Measurements from ENCODE around the gene POLR3G.

POLR3G gene

DNA sequence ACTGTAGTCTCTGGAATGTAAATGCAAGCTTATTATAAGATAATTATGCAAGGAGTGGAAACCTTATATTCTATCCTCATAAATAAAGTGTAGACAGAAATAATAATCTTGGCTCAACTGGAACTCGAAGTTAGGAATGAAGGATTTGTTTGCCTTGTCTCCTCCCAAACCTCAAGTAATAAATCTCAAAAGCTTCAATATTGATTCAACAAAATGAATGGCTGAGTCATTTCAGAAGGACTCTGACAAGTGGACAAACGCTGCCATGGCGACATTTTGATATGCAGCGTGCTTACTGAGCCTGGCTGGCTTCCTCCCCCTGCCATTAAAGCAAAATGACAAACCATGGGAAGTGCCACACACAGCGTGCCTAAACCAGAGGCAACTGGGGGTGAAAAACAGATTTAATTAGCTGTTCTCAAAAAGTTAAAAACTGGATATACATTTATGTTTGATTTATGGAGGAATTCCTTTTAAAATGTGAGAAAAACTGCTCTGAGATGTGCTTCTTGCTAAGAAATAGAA lies 73.5 kb downstream of the POLR3G start (continued):
- TF ChIP-seq, protein P1, sequence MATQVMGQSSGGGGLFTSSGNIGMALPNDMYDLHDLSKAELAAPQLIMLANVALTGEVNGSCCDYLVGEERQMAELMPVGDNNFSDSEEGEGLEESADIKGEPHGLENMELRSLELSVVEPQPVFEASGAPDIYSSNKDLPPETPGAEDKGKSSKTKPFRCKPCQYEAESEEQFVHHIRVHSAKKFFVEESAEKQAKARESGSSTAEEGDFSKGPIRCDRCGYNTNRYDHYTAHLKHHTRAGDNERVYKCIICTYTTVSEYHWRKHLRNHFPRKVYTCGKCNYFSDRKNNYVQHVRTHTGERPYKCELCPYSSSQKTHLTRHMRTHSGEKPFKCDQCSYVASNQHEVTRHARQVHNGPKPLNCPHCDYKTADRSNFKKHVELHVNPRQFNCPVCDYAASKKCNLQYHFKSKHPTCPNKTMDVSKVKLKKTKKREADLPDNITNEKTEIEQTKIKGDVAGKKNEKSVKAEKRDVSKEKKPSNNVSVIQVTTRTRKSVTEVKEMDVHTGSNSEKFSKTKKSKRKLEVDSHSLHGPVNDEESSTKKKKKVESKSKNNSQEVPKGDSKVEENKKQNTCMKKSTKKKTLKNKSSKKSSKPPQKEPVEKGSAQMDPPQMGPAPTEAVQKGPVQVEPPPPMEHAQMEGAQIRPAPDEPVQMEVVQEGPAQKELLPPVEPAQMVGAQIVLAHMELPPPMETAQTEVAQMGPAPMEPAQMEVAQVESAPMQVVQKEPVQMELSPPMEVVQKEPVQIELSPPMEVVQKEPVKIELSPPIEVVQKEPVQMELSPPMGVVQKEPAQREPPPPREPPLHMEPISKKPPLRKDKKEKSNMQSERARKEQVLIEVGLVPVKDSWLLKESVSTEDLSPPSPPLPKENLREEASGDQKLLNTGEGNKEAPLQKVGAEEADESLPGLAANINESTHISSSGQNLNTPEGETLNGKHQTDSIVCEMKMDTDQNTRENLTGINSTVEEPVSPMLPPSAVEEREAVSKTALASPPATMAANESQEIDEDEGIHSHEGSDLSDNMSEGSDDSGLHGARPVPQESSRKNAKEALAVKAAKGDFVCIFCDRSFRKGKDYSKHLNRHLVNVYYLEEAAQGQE (tag by site-specific recombination; IDR thresholded peaks at IDR 0.05), result no peak
- TF ChIP-seq ZNF366 (tag by site-specific recombination; conservative IDR thresholded peaks at IDR 0.05) (peak; percentile 88), ZNF221 (tag by site-specific recombination; IDR thresholded peaks at IDR 0.05; ENCODE audit: borderline replicate concordance) (no peak), ZNF48 (tag by site-specific recombination; IDR thresholded peaks at IDR 0.05) (no peak), ZNF19 (tag by site-specific recombination; IDR thresholded peaks at IDR 0.05; ENCODE audit: low read depth) (no peak), ZNF292 (tag by site-specific recombination; IDR thresholded peaks at IDR 0.05; ENCODE audit: borderline replicate concordance, low read depth) (no peak), ZNF558 (tag by site-specific recombination; IDR thresholded peaks at IDR 0.05) (peak; percentile 69; the same call in 1 of the 2 replicates), ZNF37A (tag by site-specific recombination; IDR thresholded peaks at IDR 0.05) (no peak), ZNF623 (tag by site-specific recombination; IDR thresholded peaks at IDR 0.05) (no peak), KLF10 (tag by site-specific recombination; IDR thresholded peaks at IDR 0.05) (peak; percentile 89), GLI2 (tag by site-specific recombination; IDR thresholded peaks at IDR 0.05; ENCODE audit: borderline replicate concordance, low read depth) (peak; percentile 93), ZNF239 (tag by site-specific recombination; IDR thresholded peaks at IDR 0.05) (no peak), ZNF24 (tag by site-specific recombination; IDR thresholded peaks at IDR 0.05) (peak; percentile 98), ZNF514 (tag by site-specific recombination; IDR thresholded peaks at IDR 0.05) (no peak), ZNF335 (tag by site-specific recombination; conservative IDR thresholded peaks at IDR 0.05) (peak; percentile 47), REPIN1 (tag by site-specific recombination; IDR thresholded peaks at IDR 0.05; ENCODE audit: low read depth) (no peak; the same call in 1 of the 2 replicates), ZNF677 (tag by site-specific recombination; IDR thresholded peaks at IDR 0.05) (no peak), ZNF391 (tag by site-specific recombination; IDR thresholded peaks at IDR 0.05; ENCODE audit: borderline replicate concordance, low read depth) (peak; percentile 88; the same call in 1 of the 2 replicates), KLF1 (tag by site-specific recombination; IDR thresholded peaks at IDR 0.05) (peak; percentile 79), ZNF155 (tag by site-specific recombination; IDR thresholded peaks at IDR 0.05) (no peak), MYNN (tag by site-specific recombination; IDR thresholded peaks at IDR 0.05; ENCODE audit: borderline replicate concordance) (no peak)
- TF ChIP-seq, protein P2, sequence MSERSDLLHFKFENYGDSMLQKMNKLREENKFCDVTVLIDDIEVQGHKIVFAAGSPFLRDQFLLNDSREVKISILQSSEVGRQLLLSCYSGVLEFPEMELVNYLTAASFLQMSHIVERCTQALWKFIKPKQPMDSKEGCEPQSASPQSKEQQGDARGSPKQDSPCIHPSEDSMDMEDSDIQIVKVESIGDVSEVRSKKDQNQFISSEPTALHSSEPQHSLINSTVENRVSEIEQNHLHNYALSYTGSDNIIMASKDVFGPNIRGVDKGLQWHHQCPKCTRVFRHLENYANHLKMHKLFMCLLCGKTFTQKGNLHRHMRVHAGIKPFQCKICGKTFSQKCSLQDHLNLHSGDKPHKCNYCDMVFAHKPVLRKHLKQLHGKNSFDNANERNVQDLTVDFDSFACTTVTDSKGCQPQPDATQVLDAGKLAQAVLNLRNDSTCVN (tag by site-specific recombination; optimal IDR thresholded peaks at IDR 0.05), result no peak
- TF ChIP-seq, protein P3, sequence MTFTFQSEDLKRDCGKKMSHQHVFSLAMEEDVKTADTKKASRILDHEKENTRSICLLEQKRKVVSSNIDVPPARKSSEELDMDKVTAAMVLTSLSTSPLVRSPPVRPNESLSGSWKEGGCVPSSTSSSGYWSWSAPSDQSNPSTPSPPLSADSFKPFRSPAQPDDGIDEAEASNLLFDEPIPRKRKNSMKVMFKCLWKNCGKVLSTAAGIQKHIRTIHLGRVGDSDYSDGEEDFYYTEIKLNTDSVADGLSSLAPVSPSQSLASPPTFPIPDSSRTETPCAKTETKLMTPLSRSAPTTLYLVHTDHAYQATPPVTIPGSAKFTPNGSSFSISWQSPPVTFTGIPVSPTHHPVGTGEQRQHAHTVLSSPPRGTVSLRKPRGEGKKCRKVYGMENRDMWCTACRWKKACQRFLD (tag by site-specific recombination; IDR thresholded peaks at IDR 0.05), result no peak
- TF ChIP-seq, protein P4, sequence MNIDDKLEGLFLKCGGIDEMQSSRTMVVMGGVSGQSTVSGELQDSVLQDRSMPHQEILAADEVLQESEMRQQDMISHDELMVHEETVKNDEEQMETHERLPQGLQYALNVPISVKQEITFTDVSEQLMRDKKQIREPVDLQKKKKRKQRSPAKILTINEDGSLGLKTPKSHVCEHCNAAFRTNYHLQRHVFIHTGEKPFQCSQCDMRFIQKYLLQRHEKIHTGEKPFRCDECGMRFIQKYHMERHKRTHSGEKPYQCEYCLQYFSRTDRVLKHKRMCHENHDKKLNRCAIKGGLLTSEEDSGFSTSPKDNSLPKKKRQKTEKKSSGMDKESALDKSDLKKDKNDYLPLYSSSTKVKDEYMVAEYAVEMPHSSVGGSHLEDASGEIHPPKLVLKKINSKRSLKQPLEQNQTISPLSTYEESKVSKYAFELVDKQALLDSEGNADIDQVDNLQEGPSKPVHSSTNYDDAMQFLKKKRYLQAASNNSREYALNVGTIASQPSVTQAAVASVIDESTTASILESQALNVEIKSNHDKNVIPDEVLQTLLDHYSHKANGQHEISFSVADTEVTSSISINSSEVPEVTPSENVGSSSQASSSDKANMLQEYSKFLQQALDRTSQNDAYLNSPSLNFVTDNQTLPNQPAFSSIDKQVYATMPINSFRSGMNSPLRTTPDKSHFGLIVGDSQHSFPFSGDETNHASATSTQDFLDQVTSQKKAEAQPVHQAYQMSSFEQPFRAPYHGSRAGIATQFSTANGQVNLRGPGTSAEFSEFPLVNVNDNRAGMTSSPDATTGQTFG (tag by site-specific recombination; IDR thresholded peaks at IDR 0.05; ENCODE audit: borderline replicate concordance), result no peak
- TF ChIP-seq, protein P5, sequence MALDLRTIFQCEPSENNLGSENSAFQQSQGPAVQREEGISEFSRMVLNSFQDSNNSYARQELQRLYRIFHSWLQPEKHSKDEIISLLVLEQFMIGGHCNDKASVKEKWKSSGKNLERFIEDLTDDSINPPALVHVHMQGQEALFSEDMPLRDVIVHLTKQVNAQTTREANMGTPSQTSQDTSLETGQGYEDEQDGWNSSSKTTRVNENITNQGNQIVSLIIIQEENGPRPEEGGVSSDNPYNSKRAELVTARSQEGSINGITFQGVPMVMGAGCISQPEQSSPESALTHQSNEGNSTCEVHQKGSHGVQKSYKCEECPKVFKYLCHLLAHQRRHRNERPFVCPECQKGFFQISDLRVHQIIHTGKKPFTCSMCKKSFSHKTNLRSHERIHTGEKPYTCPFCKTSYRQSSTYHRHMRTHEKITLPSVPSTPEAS (tag by site-specific recombination; IDR thresholded peaks at IDR 0.05), result peak; percentile 32; the same call in 1 of the 2 replicates
- TF ChIP-seq, protein P6, sequence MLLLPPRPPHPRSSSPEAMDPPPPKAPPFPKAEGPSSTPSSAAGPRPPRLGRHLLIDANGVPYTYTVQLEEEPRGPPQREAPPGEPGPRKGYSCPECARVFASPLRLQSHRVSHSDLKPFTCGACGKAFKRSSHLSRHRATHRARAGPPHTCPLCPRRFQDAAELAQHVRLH (tag by site-specific recombination; IDR thresholded peaks at IDR 0.05), result peak; percentile 82; the same call in 1 of the 2 replicates
- TF ChIP-seq, protein P7, sequence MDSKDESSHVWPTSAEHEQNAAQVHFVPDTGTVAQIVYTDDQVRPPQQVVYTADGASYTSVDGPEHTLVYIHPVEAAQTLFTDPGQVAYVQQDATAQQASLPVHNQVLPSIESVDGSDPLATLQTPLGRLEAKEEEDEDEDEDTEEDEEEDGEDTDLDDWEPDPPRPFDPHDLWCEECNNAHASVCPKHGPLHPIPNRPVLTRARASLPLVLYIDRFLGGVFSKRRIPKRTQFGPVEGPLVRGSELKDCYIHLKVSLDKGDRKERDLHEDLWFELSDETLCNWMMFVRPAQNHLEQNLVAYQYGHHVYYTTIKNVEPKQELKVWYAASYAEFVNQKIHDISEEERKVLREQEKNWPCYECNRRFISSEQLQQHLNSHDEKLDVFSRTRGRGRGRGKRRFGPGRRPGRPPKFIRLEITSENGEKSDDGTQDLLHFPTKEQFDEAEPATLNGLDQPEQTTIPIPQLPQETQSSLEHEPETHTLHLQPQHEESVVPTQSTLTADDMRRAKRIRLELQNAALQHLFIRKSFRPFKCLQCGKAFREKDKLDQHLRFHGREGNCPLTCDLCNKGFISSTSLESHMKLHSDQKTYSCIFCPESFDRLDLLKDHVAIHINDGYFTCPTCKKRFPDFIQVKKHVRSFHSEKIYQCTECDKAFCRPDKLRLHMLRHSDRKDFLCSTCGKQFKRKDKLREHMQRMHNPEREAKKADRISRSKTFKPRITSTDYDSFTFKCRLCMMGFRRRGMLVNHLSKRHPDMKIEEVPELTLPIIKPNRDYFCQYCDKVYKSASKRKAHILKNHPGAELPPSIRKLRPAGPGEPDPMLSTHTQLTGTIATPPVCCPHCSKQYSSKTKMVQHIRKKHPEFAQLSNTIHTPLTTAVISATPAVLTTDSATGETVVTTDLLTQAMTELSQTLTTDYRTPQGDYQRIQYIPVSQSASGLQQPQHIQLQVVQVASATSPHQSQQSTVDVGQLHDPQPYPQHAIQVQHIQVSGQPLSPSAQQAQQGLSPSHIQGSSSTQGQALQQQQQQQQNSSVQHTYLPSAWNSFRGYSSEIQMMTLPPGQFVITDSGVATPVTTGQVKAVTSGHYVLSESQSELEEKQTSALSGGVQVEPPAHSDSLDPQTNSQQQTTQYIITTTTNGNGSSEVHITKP (tag by site-specific recombination; IDR thresholded peaks at IDR 0.05), result peak; percentile 75
